ENCODE results near the gene PGAP1. TPM values are rescaled to one million over a fixed set of nuclear protein-coding genes. Genes with fewer than 3 reads are reported as not detected.

PGAP1 gene
- total RNA-seq, 1 experiment from 2014 or later, result 6.5 TPM

- Histone ChIP-seq H3K27ac (no peak overlapping the region), H3K9me3 (ENCODE audit: insufficient read depth, low read depth) (no peaks in the 10 kb centered on the region), H3K4me3 (no peak overlapping the region), H3K4me2 (no peak overlapping the region), H3K27me3 (ENCODE audit: insufficient read depth, low read depth) (no peaks in the 10 kb centered on the region), H3K79me2 (ENCODE audit: low read depth) (no peaks in the 10 kb centered on the region), H3F3A (ENCODE audit: insufficient read depth, low read depth) (no peaks in the 10 kb centered on the region), H3K4me1 (replicated peaks; ENCODE audit: insufficient read depth) (no peaks in the 10 kb centered on the region), H3K36me3 (ENCODE audit: low read depth) (no peaks in the 10 kb centered on the region), H3K9me2 (ENCODE audit: insufficient read depth) (no peaks in the 10 kb centered on the region), H4K20me1 (ENCODE audit: insufficient read depth) (no peaks in the 10 kb centered on the region), H2AFZ (no peak overlapping the region)
- intact Hi-C loops (cut with micrococcal nuclease; ENCODE audit: unreplicated experiment), result no loop called here
- no peak for TF ChIP-seq CTCF (conservative IDR thresholded peaks at IDR 0.05)
- no peak for TF ChIP-seq EZH2 (IDR thresholded peaks at IDR 0.05; ENCODE audit: low read depth)
- POLR2A ChIA-PET (ENCODE audit: unreplicated experiment), result no interaction called here
- CTCF ChIA-PET, result no interaction called here
- no peak for DNase-seq
- no TSS peak for BruUV-seq (replicated peaks)
Measured at GRCh38 chr2:196887431-196887830, 39.1 kb downstream of the PGAP1 start.

GRCh38 chr2:196884368-196884767, 42.1 kb downstream of the PGAP1 start:
- H3K36me3 ChIP-seq (ENCODE audit: low read depth), result no peaks in the 10 kb centered on the region
- H3K27ac ChIP-seq, result no peak overlapping the region
- no peak overlapping the region for H3K4me3 ChIP-seq
- CTCF ChIA-PET, result no interaction called here
- H2AFZ ChIP-seq, result no peak overlapping the region
- no peaks in the 10 kb centered on the region for H3K4me1 ChIP-seq (replicated peaks; ENCODE audit: insufficient read depth)
- no peaks in the 10 kb centered on the region for H3K9me2 ChIP-seq (ENCODE audit: insufficient read depth)
- no peaks in the 10 kb centered on the region for H3K79me2 ChIP-seq (ENCODE audit: low read depth)
- BruUV-seq (replicated peaks), result no TSS peak
- DNase-seq, result no peak
- no peaks in the 10 kb centered on the region for H3K9me3 ChIP-seq (ENCODE audit: insufficient read depth, low read depth)
- no peak for TF ChIP-seq EZH2 (IDR thresholded peaks at IDR 0.05; ENCODE audit: low read depth)
- no peak for TF ChIP-seq CTCF (conservative IDR thresholded peaks at IDR 0.05)
- H3K27me3 ChIP-seq (ENCODE audit: insufficient read depth, low read depth), result no peaks in the 10 kb centered on the region
- intact Hi-C loops (cut with micrococcal nuclease; ENCODE audit: unreplicated experiment), result no loop called here
- H3F3A ChIP-seq (ENCODE audit: insufficient read depth, low read depth), result no peaks in the 10 kb centered on the region
- POLR2A ChIA-PET (ENCODE audit: unreplicated experiment), result no interaction called here
- H4K20me1 ChIP-seq (ENCODE audit: insufficient read depth), result no peaks in the 10 kb centered on the region
- no peak overlapping the region for H3K4me2 ChIP-seq

- BruUV-seq (replicated peaks), result no TSS peak
- no peaks in the 10 kb centered on the region for H3K4me1 ChIP-seq (replicated peaks; ENCODE audit: insufficient read depth)
- H3K27ac ChIP-seq, result no peak overlapping the region
- H2AFZ ChIP-seq, result no peak overlapping the region
- no peaks in the 10 kb centered on the region for H3K79me2 ChIP-seq (ENCODE audit: low read depth)
- H3F3A ChIP-seq (ENCODE audit: insufficient read depth, low read depth), result no peaks in the 10 kb centered on the region
- no peaks in the 10 kb centered on the region for H4K20me1 ChIP-seq (ENCODE audit: insufficient read depth)
- H3K4me2 ChIP-seq, result no peak overlapping the region
- H3K27me3 ChIP-seq (ENCODE audit: insufficient read depth, low read depth), result no peaks in the 10 kb centered on the region
- no peaks in the 10 kb centered on the region for H3K9me2 ChIP-seq (ENCODE audit: insufficient read depth)
- intact Hi-C loops (cut with micrococcal nuclease; ENCODE audit: unreplicated experiment), result no loop called here
- H3K9me3 ChIP-seq (ENCODE audit: insufficient read depth, low read depth), result no peaks in the 10 kb centered on the region
- DNase-seq, result no peak
- ChIA-PET POLR2A (ENCODE audit: unreplicated experiment) (no interaction called here), CTCF (no interaction called here)
- no peak overlapping the region for H3K4me3 ChIP-seq
- no peaks in the 10 kb centered on the region for H3K36me3 ChIP-seq (ENCODE audit: low read depth)
- TF ChIP-seq CTCF (conservative IDR thresholded peaks at IDR 0.05) (no peak), EZH2 (IDR thresholded peaks at IDR 0.05; ENCODE audit: low read depth) (no peak)
Measured at GRCh38 chr2:196876364-196876763, 50.1 kb downstream of the PGAP1 start.
